OCI-LY1 (cell line): ENCODE results near the gene KL.

Experiments
- EZH2 ChIP-seq: fragments of 200-600 bp; sonication (generic), shearing (Covaris generic); IDR thresholded peaks from 2 replicates; pipeline ENCODE4 v1.8.0; 2017; ENCODE audit warnings: borderline replicate concordance, mixed run types, mild to moderate bottlenecking, antibody characterized with exemption, low read length, moderate library complexity, mixed read lengths
- TF ChIP-seq, protein P1 (sequence below): fragments of 200-600 bp; sonication (generic), shearing (Covaris generic); IDR thresholded peaks from 2 replicates; pipeline ENCODE4 v1.5.1; 2017; ENCODE audit warnings: mild to moderate bottlenecking, antibody characterized with exemption, low read length, moderate library complexity, mixed read lengths

DNA sequence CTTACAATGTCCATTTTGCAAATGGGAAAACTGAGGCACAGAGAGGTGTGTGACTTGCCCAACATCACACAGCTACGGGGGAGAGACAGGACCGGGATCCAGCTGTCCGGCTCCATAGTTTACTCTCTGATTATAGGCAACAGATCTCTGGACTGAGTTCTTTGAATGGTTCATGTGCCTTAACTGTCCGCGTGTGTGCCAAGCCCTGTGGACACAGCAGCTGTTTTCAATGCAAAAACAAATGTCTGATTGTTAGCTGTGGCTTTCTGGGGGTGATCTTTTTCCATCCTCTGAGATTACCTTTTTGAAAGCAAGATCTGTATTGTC lies 94.1 kb downstream of the KL start:
- TF ChIP-seq, protein P1, sequence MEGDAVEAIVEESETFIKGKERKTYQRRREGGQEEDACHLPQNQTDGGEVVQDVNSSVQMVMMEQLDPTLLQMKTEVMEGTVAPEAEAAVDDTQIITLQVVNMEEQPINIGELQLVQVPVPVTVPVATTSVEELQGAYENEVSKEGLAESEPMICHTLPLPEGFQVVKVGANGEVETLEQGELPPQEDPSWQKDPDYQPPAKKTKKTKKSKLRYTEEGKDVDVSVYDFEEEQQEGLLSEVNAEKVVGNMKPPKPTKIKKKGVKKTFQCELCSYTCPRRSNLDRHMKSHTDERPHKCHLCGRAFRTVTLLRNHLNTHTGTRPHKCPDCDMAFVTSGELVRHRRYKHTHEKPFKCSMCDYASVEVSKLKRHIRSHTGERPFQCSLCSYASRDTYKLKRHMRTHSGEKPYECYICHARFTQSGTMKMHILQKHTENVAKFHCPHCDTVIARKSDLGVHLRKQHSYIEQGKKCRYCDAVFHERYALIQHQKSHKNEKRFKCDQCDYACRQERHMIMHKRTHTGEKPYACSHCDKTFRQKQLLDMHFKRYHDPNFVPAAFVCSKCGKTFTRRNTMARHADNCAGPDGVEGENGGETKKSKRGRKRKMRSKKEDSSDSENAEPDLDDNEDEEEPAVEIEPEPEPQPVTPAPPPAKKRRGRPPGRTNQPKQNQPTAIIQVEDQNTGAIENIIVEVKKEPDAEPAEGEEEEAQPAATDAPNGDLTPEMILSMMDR: no peak
- no peak for TF ChIP-seq EZH2
